ENCODE measurements around the gene GADD45A.
"Not testable (repeated sequence)": the region's sequence is repeated elsewhere in the genome, so short reads cannot be mapped to it uniquely, and the experiment has no call there.

GADD45A gene

GRCh38 chr1:67652800-67653199, 32.2 kb upstream of the GADD45A start:
- H3K9me3 ChIP-seq (ENCODE audit: insufficient read depth, low read depth, low read length), result no peaks in the 10 kb centered on the region
- H3K4me1 ChIP-seq (ENCODE audit: insufficient read depth, low read length, poor library complexity, severe bottlenecking), result no peaks in the 10 kb centered on the region
- H3K27me3 ChIP-seq (ENCODE audit: insufficient read depth, low read length, poor library complexity, severe bottlenecking), result no peaks in the 10 kb centered on the region
- H3K79me2 ChIP-seq (ENCODE audit: insufficient read depth, low read length), result no peaks in the 10 kb centered on the region
- no peak overlapping the region for H3K9ac ChIP-seq (ENCODE audit: low read depth, low read length, poor library complexity, severe bottlenecking)
- TF ChIP-seq, protein P1, sequence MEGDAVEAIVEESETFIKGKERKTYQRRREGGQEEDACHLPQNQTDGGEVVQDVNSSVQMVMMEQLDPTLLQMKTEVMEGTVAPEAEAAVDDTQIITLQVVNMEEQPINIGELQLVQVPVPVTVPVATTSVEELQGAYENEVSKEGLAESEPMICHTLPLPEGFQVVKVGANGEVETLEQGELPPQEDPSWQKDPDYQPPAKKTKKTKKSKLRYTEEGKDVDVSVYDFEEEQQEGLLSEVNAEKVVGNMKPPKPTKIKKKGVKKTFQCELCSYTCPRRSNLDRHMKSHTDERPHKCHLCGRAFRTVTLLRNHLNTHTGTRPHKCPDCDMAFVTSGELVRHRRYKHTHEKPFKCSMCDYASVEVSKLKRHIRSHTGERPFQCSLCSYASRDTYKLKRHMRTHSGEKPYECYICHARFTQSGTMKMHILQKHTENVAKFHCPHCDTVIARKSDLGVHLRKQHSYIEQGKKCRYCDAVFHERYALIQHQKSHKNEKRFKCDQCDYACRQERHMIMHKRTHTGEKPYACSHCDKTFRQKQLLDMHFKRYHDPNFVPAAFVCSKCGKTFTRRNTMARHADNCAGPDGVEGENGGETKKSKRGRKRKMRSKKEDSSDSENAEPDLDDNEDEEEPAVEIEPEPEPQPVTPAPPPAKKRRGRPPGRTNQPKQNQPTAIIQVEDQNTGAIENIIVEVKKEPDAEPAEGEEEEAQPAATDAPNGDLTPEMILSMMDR (conservative IDR thresholded peaks at IDR 0.05; ENCODE audit: low read length), result no peak
- no peak for TF ChIP-seq EZH2phosphoT487 (IDR thresholded peaks at IDR 0.05; ENCODE audit: borderline replicate concordance)
- H2AFZ ChIP-seq (ENCODE audit: low read length), result no peak overlapping the region
- no peaks in the 10 kb centered on the region for H3K36me3 ChIP-seq (ENCODE audit: insufficient read depth, low read length)
- H3F3A ChIP-seq (ENCODE audit: low read depth), result no peaks in the 10 kb centered on the region
- H3K9me2 ChIP-seq (replicated peaks; ENCODE audit: low read depth, low read length), result no peaks in the 10 kb centered on the region
- no peak overlapping the region for H3K4me3 ChIP-seq (ENCODE audit: low read length, poor library complexity, severe bottlenecking)
- no peaks in the 10 kb centered on the region for H4K20me1 ChIP-seq (ENCODE audit: insufficient read depth, low read length, poor library complexity, severe bottlenecking)
- H3K4me2 ChIP-seq (ENCODE audit: low read depth, low read length, poor library complexity, severe bottlenecking), result no peak overlapping the region

GRCh38 chr1:67653304-67653703, 31.7 kb upstream of the GADD45A start:
- TF ChIP-seq, protein P1 (conservative IDR thresholded peaks at IDR 0.05; ENCODE audit: low read length), result no peak
- no peak for TF ChIP-seq EZH2phosphoT487 (IDR thresholded peaks at IDR 0.05; ENCODE audit: borderline replicate concordance)
- H4K20me1 ChIP-seq (ENCODE audit: insufficient read depth, low read length, poor library complexity, severe bottlenecking), result no peaks in the 10 kb centered on the region
- H3K79me2 ChIP-seq (ENCODE audit: insufficient read depth, low read length), result no peaks in the 10 kb centered on the region
- H3K9me3 ChIP-seq (ENCODE audit: insufficient read depth, low read depth, low read length), result no peaks in the 10 kb centered on the region
- no peaks in the 10 kb centered on the region for H3K4me1 ChIP-seq (ENCODE audit: insufficient read depth, low read length, poor library complexity, severe bottlenecking)
- no peaks in the 10 kb centered on the region for H3K27me3 ChIP-seq (ENCODE audit: insufficient read depth, low read length, poor library complexity, severe bottlenecking)
- H3K9ac ChIP-seq (ENCODE audit: low read depth, low read length, poor library complexity, severe bottlenecking), result no peak overlapping the region
- no peak overlapping the region for H2AFZ ChIP-seq (ENCODE audit: low read length)
- H3K36me3 ChIP-seq (ENCODE audit: insufficient read depth, low read length), result no peaks in the 10 kb centered on the region
- no peaks in the 10 kb centered on the region for H3K9me2 ChIP-seq (replicated peaks; ENCODE audit: low read depth, low read length)
- H3F3A ChIP-seq (ENCODE audit: low read depth), result no peaks in the 10 kb centered on the region
- no peak overlapping the region for H3K4me3 ChIP-seq (ENCODE audit: low read length, poor library complexity, severe bottlenecking)
- no peak overlapping the region for H3K4me2 ChIP-seq (ENCODE audit: low read depth, low read length, poor library complexity, severe bottlenecking)

DNA sequence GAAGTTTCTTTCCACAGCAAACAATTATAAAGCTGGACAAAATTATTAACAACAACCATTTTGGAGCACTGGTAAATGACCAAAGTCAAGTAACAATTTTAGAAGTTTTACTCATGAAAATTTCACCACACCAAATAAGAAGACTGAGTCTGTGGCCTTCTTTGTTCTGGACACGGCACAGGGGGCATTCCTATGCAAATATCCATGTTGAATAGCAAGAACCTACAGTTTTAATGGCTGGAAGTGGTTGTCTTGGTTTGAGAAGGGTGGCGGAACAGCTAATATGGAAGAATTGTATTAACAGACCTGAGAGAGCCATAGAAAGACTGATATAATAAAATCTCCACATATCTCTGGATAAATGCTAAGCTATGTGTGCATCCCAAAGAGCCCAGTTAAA, 29.4 kb upstream of the GADD45A start:
- H3K4me1 ChIP-seq (ENCODE audit: insufficient read depth, low read length, poor library complexity, severe bottlenecking), result no peaks in the 10 kb centered on the region
- no peak overlapping the region for H3K9ac ChIP-seq (ENCODE audit: low read depth, low read length, poor library complexity, severe bottlenecking)
- H3K36me3 ChIP-seq (ENCODE audit: insufficient read depth, low read length), result no peaks in the 10 kb centered on the region
- no peaks in the 10 kb centered on the region for H3K9me2 ChIP-seq (replicated peaks; ENCODE audit: low read depth, low read length)
- no peak overlapping the region for H3K4me2 ChIP-seq (ENCODE audit: low read depth, low read length, poor library complexity, severe bottlenecking)
- no peaks in the 10 kb centered on the region for H3K27me3 ChIP-seq (ENCODE audit: insufficient read depth, low read length, poor library complexity, severe bottlenecking)
- no peaks in the 10 kb centered on the region for H3K9me3 ChIP-seq (ENCODE audit: insufficient read depth, low read depth, low read length)
- no peak overlapping the region for H3K4me3 ChIP-seq (ENCODE audit: low read length, poor library complexity, severe bottlenecking)
- TF ChIP-seq EZH2phosphoT487 (IDR thresholded peaks at IDR 0.05; ENCODE audit: borderline replicate concordance), result no peak
- TF ChIP-seq, protein P1 (conservative IDR thresholded peaks at IDR 0.05; ENCODE audit: low read length), result no peak
- H2AFZ ChIP-seq (ENCODE audit: low read length), result no peak overlapping the region
- H3K79me2 ChIP-seq (ENCODE audit: insufficient read depth, low read length), result no peaks in the 10 kb centered on the region
- H3F3A ChIP-seq (ENCODE audit: low read depth), result no peaks in the 10 kb centered on the region
- no peaks in the 10 kb centered on the region for H4K20me1 ChIP-seq (ENCODE audit: insufficient read depth, low read length, poor library complexity, severe bottlenecking)

DNA sequence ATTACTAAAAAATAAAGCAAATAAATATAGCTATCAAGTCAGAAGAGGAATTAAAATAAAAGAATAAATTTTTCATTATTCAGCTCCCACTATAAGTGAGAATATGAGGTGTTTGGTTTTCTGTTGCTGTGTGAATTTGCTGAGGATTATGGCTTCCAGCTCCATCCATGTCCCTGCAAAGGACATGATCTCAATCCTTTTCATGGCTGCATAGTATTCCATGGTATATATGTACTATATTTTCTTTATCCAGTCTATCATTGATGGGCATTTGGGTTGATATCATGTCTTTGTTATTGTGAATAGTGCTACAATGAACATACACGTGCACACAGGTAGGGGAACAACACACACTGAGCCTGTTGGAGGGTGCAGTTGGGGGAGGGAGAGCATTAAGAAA, 27.8 kb upstream of the GADD45A start:
- H3K36me3 ChIP-seq (ENCODE audit: insufficient read depth, low read length); H4K20me1 ChIP-seq (ENCODE audit: insufficient read depth, low read length, poor library complexity, severe bottlenecking); H3K9me2 ChIP-seq (replicated peaks; ENCODE audit: low read depth, low read length); H3K27me3 ChIP-seq (ENCODE audit: insufficient read depth, low read length, poor library complexity, severe bottlenecking); H3K79me2 ChIP-seq (ENCODE audit: insufficient read depth, low read length); H3K4me2 ChIP-seq (ENCODE audit: low read depth, low read length, poor library complexity, severe bottlenecking); H2AFZ ChIP-seq (ENCODE audit: low read length); H3F3A ChIP-seq (ENCODE audit: low read depth); H3K4me3 ChIP-seq (ENCODE audit: low read length, poor library complexity, severe bottlenecking); H3K9me3 ChIP-seq (ENCODE audit: insufficient read depth, low read depth, low read length); H3K4me1 ChIP-seq (ENCODE audit: insufficient read depth, low read length, poor library complexity, severe bottlenecking); H3K9ac ChIP-seq (ENCODE audit: low read depth, low read length, poor library complexity, severe bottlenecking): not testable (repeated sequence)
